ENCODE data around the gene ACVR2B.

DNA sequence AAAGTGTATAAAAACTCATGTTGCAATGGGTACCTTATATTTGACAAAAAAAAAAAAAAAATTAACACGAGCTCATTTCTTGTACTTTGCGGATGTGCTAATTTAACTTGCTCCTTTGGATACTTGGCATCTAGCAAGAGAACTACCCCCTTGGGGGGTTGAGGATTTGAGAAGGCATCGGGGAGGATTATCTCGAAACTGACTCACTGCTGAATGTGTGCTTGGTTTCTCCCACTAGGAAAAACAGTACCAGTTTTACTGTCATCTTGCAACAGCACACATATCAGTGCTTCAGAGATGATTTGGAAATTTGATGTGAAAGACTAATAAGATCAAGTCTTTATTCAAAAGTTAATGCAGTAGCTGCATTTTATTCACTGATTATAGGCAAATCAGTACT lies 43.3 kb downstream of the ACVR2B start:
- TF ChIP-seq SMAD1 (CRISPR knock-in tag; IDR thresholded peaks at IDR 0.05; ENCODE audit: borderline replicate concordance, low read depth), result no peak
- TF ChIP-seq GZF1 (CRISPR knock-in tag; IDR thresholded peaks at IDR 0.05), result no peak
- TF ChIP-seq, protein P1, sequence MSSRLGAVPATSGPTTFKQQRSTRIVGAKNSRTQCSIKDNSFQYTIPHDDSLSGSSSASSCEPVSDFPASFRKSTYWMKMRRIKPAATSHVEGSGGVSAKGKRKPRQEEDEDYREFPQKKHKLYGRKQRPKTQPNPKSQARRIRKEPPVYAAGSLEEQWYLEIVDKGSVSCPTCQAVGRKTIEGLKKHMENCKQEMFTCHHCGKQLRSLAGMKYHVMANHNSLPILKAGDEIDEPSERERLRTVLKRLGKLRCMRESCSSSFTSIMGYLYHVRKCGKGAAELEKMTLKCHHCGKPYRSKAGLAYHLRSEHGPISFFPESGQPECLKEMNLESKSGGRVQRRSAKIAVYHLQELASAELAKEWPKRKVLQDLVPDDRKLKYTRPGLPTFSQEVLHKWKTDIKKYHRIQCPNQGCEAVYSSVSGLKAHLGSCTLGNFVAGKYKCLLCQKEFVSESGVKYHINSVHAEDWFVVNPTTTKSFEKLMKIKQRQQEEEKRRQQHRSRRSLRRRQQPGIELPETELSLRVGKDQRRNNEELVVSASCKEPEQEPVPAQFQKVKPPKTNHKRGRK (CRISPR knock-in tag; IDR thresholded peaks at IDR 0.05), result no peak
- TF ChIP-seq HNF4A (CRISPR knock-in tag; IDR thresholded peaks at IDR 0.05), result no peak
- no peak for TF ChIP-seq MYNN (CRISPR knock-in tag; IDR thresholded peaks at IDR 0.05; ENCODE audit: low read depth)
- no peak for TF ChIP-seq ZNF570 (CRISPR knock-in tag; IDR thresholded peaks at IDR 0.05; ENCODE audit: borderline replicate concordance)
- TF ChIP-seq ZNF513 (CRISPR knock-in tag; conservative IDR thresholded peaks at IDR 0.05), result no peak
- no peak for TF ChIP-seq ZNF337 (CRISPR knock-in tag; IDR thresholded peaks at IDR 0.05; ENCODE audit: borderline replicate concordance, low read depth)

Data from HepG2 (cell line).